ENCODE results near the gene DUSP22.
"Not testable (repeated sequence)": the region's sequence is repeated elsewhere in the genome, so short reads cannot be mapped to it uniquely, and the experiment has no call there.

The DUSP22 gene

DNA sequence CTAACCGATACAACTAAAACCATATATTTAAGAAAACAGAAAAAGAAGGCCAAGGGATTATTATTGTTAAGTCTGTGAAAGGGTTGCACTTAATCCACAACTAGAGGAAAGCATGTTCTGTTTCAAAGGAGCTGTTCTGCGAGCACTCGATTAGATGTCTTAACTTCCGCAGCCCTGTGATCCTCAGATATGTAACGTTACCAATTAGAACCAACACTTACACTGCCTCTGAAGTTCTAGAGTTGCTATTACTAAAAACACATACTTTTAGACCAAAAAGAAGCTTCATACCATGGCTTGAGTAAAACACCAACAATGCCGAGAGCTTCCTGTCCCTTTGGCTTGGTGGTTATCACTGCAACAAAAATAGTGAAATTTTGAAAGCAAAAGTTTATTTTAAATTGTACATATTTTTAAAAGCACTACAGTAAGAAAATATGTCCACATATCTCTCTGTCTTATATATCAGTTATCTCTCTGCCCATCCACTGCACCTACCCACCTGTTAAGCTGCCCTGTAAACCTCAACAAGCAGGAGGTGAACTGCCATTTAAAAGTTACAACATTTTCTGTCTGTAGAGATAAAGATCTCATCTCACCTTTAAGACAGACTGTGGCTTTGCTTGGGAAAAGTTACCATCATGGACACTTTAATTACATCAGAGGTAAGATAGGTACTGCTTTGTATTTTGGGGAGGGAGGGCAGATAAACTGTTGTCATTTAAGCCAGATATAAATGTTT, 7.1 kb upstream of the DUSP22 start:
- TF ChIP-seq, protein P1, sequence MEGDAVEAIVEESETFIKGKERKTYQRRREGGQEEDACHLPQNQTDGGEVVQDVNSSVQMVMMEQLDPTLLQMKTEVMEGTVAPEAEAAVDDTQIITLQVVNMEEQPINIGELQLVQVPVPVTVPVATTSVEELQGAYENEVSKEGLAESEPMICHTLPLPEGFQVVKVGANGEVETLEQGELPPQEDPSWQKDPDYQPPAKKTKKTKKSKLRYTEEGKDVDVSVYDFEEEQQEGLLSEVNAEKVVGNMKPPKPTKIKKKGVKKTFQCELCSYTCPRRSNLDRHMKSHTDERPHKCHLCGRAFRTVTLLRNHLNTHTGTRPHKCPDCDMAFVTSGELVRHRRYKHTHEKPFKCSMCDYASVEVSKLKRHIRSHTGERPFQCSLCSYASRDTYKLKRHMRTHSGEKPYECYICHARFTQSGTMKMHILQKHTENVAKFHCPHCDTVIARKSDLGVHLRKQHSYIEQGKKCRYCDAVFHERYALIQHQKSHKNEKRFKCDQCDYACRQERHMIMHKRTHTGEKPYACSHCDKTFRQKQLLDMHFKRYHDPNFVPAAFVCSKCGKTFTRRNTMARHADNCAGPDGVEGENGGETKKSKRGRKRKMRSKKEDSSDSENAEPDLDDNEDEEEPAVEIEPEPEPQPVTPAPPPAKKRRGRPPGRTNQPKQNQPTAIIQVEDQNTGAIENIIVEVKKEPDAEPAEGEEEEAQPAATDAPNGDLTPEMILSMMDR (IDR thresholded peaks at IDR 0.05; ENCODE audit: low read depth, low read length), result no peak
- no peak overlapping the region for H3K4me3 ChIP-seq (replicated peaks in 1 of 2; ENCODE audit: low read depth in 2 of 2, low read length in 2 of 2)
- DNase-seq (ENCODE audit: low read depth in 2 of 2), result no peak

DNA sequence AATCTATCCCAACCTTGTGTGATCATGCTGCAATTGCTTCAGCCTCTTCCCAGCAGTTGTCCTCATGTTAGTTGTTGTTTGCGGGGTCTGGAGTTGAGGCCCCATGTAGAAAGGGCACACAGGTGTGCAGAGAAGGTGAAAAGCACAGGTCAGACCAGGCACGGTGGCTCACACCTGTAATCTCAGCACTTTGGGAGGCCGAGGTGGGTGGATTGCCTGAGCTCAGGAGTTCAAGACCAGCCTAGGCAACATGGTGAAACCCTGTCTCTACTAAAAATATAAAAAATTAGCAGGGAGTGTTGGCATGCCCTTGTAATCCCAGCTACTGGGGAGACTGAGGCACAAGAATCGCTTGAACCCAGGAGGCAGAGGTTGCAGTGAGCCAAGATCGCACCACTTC, 6.4 kb upstream of the DUSP22 start:
- H3K4me3 ChIP-seq (replicated peaks in 1 of 2; ENCODE audit: low read depth in 2 of 2, low read length in 2 of 2); DNase-seq (ENCODE audit: low read depth in 2 of 2): not testable (repeated sequence)

DNA sequence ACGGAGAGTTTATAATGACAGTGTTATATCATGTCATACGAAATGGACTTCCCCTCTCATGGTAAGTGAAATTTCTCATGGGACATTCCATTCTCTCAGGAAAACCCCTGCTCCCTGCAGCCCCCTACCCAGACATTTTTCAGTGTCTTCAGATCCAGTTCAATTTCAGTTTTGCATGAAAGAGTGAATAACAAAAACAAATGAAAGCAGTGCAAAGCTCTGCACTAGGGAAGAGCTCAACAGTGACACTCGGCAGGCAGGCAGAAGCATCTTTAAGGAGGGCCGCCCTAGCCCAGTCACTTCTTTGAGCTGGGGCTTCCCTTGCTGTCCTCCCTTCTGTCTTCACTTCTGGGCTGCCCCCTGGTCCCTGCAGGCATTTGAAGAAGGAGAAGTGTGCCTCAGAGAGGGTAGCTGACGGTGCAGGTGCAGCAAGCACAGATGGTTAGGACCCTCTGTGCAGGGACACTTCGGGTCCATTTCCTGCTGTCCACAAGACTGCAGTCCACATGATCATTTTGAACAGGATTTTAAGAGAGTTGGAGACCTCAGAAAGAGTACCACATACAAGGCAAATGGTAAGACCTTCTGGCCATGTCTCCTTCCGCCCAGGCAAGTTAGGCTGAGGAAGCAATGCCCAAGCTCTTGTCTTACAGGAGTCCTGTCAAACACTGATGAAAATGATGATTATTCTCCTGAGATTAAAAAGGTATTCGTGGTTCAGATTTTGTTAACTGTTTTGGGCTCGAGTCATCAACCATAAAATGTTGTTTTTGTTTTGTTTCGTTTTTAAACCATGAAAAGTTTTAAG, 5.4 kb upstream of the DUSP22 start:
- DNase-seq (ENCODE audit: low read depth in 2 of 2), result no peak
- no peak overlapping the region for H3K4me3 ChIP-seq (replicated peaks in 1 of 2; ENCODE audit: low read depth in 2 of 2, low read length in 2 of 2)
- TF ChIP-seq, protein P1 (IDR thresholded peaks at IDR 0.05; ENCODE audit: low read depth, low read length), result no peak

DNA sequence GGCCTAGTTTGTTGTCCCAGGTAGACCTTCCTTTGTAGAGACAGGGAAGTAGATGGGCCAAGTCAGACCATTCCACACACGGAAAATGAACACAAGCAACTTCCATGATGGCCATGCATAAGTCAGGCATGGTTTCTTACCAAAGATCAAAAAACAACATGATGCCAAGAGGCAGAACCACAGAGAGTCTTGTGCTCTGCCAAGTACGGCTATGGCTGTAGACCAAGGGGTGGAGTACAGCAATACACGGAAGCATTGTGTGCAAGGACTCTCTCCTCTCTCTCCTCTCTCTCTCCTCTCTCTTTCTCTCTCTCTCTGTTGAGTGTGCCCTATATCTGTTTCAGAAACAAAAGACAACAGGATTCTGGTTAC, 4.8 kb upstream of the DUSP22 start:
- no peak overlapping the region for H3K4me3 ChIP-seq (replicated peaks in 1 of 2; ENCODE audit: low read depth in 2 of 2, low read length in 2 of 2)
- TF ChIP-seq, protein P1 (IDR thresholded peaks at IDR 0.05; ENCODE audit: low read depth, low read length), result no peak

DNA sequence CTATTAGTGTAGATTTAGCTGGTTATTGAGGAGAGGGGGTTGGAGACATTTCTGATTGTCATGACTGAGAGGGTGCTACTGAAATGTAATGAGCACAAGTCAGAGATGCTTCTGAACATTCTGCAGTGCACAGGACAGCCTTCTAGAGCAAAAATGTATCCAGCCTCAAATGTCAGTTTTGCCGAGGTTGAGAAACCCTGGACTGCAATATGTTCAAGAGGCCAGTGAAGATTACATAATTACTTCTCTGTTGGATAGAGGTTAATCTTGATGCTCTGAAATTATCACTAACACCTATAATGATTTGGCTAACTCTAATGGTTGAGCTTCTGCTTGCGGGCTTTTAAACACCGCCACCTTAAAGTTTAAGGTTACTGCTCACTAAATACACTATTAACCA, 3.4 kb upstream of the DUSP22 start:
- H3K4me3 ChIP-seq (replicated peaks in 1 of 2; ENCODE audit: low read depth in 2 of 2, low read length in 2 of 2), result no peak overlapping the region
- no peak for DNase-seq (ENCODE audit: low read depth in 2 of 2)
- TF ChIP-seq, protein P1 (IDR thresholded peaks at IDR 0.05; ENCODE audit: low read depth, low read length), result no peak

More for the DNA sequence above, 4.8 kb upstream of the DUSP22 start:
- no peak for DNase-seq (ENCODE audit: low read depth in 2 of 2)

DNA sequence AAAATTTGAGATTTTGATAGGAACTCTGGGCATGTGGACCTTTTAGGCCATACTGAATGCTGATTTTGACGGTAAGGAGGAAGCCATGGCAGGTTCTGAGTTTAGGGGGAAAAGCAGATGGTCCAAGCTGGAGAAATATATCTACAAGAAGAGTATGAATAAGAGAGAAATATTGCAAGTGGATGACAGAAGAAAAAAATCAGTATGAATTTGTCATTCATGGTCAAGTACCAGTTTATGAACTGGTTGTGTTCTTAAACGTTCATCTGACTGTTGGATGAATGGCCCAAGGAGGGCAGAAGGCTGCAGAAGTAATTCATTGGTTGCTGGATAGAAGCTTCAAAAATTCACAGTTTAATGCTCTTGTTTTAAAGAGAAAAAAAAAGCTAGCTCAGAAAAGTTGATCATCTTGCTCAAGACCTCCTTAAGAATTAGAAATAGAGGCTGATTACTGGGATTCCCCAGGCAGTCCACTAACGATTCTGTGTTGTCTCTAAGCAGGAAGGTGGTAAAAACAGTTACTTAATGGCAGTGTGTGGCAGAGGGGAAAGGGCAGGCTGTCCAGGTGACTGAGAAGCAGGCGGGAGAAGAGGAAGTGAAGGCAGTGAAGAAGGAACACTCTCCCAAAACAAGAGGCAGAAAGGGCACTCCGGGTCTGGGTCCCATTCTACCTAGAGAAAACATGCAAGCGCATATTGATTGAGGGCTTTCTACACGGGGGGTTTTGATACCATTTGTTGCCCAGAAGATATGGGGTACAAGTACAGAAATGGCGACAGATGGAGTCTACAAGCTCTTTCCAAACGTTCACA, 2.0 kb upstream of the DUSP22 start:
- TF ChIP-seq, protein P1 (IDR thresholded peaks at IDR 0.05; ENCODE audit: low read depth, low read length), result no peak
- no peak overlapping the region for H3K4me3 ChIP-seq (replicated peaks in 1 of 2; ENCODE audit: low read depth in 2 of 2, low read length in 2 of 2)
- no peak for DNase-seq (ENCODE audit: low read depth in 2 of 2)
